GM21825 (cell line): ENCODE data around the gene TNN.
"Not testable (repeated sequence)": the region's sequence is repeated elsewhere in the genome, so short reads cannot be mapped to it uniquely, and the experiment has no call there.

Experiments
- ATAC-seq: cut with Tn5 transposase; IDR thresholded peaks from one replicate; pipeline ENCODE4 v1.9.1; 2021; ENCODE audit warnings: mild to moderate bottlenecking, moderate library complexity; ENCODE audit not compliant: unreplicated experiment

TNN gene, protein sequence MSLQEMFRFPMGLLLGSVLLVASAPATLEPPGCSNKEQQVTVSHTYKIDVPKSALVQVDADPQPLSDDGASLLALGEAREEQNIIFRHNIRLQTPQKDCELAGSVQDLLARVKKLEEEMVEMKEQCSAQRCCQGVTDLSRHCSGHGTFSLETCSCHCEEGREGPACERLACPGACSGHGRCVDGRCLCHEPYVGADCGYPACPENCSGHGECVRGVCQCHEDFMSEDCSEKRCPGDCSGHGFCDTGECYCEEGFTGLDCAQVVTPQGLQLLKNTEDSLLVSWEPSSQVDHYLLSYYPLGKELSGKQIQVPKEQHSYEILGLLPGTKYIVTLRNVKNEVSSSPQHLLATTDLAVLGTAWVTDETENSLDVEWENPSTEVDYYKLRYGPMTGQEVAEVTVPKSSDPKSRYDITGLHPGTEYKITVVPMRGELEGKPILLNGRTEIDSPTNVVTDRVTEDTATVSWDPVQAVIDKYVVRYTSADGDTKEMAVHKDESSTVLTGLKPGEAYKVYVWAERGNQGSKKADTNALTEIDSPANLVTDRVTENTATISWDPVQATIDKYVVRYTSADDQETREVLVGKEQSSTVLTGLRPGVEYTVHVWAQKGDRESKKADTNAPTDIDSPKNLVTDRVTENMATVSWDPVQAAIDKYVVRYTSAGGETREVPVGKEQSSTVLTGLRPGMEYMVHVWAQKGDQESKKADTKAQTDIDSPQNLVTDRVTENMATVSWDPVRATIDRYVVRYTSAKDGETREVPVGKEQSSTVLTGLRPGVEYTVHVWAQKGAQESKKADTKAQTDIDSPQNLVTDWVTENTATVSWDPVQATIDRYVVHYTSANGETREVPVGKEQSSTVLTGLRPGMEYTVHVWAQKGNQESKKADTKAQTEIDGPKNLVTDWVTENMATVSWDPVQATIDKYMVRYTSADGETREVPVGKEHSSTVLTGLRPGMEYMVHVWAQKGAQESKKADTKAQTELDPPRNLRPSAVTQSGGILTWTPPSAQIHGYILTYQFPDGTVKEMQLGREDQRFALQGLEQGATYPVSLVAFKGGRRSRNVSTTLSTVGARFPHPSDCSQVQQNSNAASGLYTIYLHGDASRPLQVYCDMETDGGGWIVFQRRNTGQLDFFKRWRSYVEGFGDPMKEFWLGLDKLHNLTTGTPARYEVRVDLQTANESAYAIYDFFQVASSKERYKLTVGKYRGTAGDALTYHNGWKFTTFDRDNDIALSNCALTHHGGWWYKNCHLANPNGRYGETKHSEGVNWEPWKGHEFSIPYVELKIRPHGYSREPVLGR (N-terminal part only)

DNA sequence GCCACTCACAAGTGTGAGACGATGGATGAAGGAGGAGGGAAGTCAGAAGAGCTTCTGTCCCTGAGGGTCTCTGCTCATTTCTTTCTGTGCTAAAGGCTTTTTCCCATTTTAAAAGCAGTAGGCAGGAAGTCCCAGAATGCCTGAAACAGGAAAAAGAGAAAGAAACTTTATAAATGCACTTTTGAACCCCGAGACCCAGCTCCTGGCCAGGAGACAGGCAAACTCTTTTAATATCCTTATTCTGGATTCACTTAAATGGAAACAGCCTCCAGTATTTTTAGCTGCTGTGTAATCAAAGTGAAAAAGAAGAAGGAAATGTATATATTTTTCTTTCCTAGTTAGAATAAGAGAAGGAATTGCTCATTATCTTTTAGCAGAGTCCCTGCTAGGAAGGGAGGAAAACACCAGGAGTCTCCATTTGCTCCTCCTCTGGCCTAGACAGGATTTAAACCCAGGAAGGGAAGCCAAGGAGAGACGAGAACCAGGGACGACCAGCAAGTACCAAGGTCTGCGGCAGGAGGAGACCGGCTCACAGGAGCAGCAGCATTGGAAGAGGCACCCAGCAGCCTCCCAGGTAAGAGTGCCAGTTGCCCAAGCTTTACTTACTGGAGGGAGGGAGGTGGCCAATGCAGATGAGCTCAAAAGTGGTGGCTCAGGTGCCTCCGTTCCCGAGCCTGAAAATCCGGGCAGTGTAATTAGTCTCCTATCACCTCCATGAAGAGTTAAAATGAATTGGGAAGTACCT, at the start of gene TNN:
TSS of gene TNN (plus strand) at position 472 of the 745 bp plus-strand sequence. CDS start 9,586 bp downstream, outside the sequence.
- ATAC-seq: no peak

DNA sequence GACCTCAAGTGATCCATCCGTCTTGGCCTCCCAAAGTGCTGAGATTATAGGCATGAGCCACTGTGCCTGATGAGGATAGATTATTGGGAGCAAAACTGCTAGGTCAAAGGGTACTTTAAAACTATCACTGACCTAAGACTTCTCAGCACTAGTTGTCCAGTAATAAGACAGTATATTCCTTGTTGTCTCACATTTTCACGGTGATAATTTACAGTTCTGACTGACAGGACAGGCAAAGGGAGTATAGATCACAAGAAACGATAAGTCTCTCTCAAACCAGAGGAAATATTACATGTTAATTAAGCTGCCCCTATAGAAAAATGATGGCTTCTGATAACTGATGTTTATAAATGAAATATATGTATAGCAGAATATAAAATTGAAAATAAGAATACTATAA, 48.1 kb upstream of the TNN start:
- ATAC-seq: no peak

DNA sequence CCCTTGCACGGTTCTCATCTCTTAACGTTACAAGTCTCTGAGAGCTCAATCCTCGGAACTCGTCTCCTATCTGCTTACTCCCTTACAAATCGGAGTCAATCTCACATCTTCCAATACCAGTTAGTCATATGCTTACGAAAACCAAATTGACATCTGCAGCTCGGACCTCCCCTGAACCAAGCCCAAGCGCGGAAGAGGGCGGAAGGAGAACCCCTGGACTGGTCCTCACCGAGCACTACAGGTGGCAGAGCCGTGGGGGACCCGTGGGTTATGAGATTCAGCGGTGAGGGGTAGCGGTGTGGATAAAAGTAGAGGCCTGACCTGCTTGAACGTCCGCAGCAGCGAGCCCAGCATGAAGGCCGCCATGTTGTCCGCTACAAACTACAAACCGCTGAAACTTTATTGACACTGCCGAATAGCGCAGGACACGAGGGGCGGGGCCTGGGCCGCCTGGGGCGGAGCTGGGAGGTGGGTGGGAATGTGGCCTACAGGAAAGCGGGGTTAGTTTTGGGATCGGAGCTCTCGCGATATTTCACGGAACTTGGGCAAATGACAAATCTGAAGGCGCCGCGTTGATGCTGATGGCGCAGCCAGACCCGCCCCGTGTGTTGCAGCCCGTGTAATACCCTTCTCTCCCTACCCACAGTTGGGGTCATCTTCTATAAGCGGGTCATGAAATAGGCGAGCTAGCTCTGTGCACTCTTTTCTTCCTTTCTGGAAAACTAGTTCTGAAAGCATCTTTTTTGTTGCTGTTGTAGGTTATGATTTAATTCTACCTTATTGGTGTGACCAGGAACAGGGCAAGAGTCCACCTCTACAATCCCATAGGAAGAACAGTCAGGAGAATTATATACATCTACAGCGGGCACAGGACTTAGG, 44.4 kb upstream of the TNN start, which contains the start of gene MRPS14:
TSS of gene MRPS14 (minus strand) at position 383 of the 879 bp plus-strand sequence. CDS start at position 366, 17 bp downstream.
- ATAC-seq: peak; percentile 92

DNA sequence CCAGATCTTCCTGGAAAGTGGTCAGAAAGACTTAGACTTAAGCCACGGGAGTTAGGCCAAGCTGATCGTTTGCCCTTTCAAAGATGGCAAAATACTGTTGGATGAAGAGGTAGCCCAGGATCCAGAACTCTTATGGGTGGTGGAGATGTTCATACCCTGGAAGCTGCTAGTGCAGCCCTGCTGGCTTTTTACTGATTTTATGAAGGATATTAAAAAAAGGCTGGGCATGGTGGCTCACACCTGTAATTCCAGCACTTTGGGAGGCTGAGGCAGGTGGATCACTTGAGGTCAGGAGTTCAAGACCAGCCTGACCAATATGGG, 43.8 kb upstream of the TNN start:
- ATAC-seq: peak; percentile 3

DNA sequence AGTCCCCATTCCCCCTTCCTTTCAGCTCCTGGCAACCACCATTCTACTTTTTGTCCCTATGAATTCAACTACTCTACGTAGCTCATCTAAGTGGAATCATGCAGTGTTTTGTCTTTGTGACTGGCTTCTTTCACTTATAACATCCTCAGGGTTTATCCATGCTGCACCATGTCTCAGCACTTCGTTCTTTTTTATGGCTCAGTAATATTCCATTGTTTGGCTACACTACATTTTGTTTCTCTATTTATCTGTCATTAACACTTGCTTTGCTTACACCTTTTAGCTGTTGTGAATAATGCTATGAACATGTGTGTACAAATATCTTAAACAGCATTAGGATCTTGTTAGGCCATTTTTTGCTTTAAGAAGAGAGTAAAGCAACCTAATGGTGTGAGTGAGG, 42.9 kb upstream of the TNN start:
- no peak for ATAC-seq

DNA sequence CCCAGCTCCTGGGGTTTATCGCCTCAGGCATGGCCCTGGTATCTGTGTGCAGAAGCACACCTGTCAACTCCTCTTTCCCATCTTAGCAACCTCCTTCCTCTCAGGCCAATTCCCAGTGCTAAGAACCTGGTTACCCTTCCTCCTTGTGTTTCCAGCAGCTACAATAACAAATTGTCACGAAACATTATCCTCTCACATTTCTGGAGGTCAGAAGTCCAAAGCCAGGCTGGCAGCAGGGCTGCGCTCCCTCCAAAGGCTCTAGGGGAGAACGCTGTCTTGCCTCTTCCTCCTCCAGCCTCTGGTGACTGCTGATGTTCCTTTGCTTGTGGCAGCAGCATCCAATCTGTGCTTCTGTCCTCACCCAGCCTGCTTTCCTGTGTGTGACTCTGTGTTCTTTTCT, 33.7 kb upstream of the TNN start:
- ATAC-seq: no peak

DNA sequence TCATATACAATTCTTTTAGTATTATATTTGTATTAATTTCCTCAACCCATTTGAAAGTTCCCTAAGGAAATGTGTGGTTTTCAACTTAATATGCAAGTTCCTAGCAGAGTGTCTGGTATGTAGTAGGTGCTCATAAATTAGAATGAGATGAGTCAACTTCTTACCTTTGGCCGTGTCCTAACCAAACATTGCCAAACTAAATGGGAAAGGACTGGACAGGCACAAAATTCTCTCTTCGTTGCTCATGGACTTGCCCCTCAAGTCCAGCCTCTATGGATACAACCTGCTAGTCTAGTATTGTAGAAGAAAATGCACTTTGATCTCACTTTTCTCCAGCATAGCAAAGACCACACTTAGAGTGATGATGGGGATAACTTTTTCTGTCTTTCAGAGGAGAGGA, 32.9 kb upstream of the TNN start:
- ATAC-seq: no peak

DNA sequence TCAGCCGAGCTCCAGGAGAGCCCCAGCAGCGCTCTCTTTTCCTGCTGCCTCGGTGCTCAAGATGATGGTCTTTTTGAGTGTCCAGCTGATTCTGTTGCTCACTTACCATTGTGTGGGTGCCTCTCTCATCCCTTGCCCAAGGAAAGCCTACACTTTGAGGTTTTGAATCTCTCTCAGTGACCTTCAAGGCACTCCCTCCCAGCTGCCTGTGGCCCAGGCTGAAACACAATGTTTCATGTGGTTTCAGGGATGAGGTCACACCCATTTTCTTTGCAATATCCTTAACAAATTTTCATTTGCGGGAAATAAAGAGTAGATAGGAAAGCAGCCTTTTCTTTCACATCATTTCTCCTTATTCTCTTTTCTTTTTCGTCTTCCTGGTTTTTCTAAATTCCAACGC, 31.8 kb upstream of the TNN start:
- ATAC-seq: no peak

DNA sequence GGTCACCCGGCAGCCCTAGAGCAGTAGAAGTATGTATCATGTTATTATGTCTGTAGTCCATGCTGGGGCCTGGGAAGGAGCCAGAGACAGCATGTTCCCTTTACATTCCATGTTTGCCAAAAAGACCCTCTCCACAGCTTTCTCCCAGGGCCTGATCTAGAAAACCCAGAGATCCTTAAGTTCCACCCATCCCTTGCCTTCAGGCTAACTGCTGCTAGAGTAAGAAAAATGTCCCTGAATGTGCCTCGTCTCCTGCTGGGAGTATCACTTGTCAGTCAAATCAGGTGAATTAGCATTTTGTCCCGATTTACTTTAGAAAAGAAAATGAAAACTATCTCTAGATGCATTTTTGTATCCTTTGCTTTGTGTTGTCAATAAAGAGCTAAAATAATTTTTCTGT, 31.2 kb upstream of the TNN start:
- ATAC-seq: no peak

DNA sequence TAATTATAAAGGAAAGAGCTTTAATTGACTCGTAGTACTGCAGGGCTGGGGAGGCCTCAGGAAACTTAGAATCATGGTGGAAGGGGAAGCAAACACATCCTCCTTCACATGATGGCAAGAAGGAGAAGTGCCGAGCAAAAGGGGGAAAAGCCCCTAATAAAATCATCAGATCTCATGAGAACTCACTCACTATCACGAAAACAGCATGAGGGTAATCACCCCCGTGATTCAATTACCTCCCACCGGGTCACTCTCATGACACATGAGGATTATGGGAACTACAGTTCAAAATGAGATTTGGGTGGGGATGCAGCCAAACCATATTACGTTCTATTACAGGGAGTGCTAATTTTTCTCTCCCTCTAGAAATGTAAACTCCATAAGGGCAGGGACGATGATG, 30.2 kb upstream of the TNN start:
- ATAC-seq: no peak

DNA sequence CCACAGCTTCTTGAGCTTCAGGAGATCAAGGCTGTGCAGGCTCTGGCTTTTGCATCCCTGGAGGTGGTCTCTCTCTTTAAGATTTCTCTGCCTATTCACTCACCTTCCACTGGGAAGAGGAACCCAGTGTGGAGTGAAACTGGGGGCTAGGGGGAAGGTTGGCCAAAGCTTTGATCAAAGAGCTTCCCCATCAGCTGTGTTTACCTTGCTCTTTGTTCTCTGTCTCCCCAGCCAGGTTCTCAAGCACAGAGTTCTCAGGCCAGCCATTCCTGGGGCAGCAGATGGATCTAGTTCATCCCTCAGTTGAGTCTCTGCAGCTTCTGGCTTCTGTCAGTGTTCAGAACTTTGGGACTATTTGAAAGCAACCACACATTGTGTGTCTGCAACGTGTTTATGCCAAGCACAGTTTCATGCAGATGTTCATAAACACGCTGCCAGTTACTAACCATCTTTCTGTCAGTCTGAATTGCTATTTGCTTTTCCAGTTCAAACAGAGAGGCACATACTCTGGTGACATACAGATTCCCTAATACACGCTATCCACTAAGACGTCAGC, 27.2 kb upstream of the TNN start:
- no peak for ATAC-seq

DNA sequence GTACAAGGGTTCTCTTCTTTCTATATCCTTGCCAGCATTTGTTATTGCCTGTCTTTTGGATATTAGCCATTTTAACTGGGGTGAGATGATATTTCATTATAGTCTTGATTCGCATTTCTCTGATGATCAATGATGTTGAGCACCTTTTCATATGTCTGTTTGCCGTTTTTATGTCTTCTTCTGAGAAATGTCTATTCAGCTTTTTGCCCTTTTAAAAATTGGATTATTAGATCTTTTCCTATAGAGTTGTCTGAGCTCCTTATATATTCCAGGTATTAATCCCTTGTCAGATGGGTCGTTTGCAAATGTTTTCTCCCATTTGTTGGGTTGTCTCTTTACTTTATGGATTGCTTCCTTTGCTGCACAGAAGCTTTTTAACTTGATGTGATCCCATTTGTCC, 25.0 kb upstream of the TNN start:
- no peak for ATAC-seq

DNA sequence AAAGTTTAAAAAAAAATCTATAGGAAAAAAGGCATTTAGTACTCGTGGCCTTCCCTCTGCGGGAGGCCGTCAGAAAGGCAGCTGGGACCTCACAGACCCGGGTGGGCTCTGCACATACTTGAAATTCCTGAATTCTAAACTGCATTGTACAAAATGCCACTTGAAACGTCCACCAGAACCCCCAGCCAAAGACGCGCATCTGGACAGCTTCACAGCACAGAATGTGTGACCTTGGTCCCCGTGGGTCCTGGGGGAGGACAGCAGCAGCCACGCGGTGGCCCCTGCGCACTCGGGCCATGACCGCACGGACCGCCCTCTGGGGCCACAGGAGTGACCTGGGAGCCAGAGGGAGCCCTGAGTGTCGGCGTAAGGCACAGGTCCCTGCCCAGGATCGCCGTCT, 23.8 kb upstream of the TNN start:
- ATAC-seq: no peak

DNA sequence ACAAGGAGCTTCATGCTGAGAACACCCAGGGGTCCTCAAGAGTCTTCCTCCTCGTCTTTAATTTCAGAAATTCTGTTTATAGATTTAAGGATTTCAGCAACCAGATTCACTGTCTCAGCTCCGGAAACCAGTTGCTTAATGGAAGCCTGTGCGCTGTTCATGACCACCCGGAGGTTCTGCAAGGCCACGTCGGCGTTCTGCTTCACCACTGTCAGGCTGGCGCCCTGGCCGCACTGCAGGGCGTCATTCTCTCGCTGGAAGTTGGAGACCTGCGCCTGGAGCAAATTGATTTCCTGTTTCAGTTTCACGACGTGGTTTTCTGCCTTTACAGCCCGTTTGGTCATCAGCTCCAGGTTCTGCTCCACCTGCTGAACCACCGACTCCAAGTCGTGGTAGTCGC, 23.0 kb upstream of the TNN start:
- not testable (repeated sequence) for ATAC-seq

DNA sequence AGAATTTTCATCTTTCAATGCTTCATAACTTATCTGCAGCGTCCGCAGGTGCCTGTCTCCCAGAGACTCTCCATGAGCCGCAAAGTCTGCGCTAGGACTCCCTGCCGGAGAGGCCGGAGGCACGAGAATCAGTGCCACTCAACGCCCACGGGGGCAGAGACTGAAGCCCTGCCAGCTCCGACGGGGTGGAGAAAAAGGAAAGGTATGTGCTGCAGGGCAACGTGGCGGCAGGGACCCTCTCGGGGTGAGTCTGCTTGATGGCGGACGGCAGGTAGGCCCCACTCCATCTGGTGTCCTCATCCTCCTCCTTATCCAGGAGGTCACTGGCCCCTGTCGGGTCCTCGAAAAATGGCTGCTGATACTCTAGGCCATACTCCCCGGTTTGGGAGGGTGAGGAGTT, 22.5 kb upstream of the TNN start:
- no peak for ATAC-seq

DNA sequence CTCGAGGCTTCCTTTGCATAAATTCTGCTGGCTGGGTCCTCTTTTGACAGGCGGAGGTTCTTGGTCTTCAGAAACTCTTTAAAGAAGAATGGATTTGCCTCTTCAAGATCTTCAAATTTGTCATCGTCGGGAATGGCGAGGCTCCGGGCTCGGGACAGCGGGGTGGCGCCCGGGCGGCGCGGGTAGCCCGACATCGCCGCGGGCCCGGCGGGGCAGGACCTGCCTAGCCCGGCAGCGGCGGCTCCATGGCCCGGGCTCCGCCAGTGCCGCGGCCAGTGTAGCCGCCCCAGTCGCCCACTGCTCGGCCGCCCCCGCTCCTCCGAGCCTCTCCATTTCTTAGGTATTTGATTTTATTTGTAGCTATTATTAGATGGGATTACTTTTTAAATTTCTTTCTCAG, 22.1 kb upstream of the TNN start:
- no peak for ATAC-seq

DNA sequence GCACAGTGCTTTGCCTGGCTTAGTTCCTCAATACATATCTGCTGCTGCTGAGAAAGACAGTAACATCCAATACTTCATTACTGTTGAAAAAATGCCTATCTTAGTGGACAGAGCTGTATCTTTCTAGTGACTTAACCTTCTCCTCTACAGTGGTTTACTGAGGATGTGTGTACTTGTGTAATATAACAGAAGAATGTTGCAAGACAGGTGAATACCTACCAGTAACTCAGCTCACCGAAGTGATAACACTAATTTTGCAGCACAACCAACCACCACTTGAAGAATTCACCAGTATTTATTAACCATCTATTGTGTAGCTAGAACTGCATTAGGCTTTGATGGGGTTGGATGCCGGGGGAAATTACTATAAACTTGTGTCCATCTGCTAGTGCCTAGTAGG, 16.6 kb upstream of the TNN start:
- ATAC-seq: no peak

DNA sequence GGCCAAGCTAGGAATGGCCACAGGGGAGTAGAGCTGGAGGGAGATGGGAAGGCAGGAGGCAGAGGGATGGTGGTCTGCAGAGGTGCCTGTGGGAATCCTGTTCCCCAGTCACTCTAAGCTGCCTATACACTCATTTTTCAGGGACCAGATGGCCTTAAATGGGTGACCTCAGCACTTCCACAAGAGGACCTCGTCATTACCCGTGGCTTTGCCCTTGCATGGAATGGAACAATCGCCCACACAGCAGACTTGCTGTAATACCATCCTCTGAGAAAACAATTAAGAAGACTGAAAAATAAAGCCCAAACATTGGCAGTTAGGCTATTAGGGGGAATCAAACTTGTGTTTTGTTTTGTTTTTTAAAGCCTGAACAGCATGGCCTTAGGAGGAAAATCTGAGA, 12.9 kb upstream of the TNN start:
- no peak for ATAC-seq

DNA sequence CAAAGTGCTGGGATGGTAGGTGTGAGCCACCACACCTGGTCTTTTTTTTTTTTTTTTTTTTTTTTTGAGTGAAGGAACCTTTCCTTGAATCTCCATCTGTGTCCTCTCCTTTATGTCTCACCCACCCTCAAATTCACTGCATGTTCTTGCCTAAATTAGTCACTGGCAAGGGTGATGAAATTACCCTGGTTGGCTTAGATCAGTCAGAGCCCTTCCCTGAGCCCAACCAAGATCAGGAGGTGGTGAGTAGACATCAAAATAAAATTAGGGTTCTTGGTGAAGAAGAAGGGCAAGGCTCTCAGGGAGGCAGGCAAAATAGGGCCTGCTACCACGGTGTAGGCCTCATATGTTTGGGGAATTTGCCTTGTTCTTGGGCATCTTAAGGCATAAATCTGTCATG, 5.3 kb upstream of the TNN start:
- no peak for ATAC-seq
